Uterus (tissue), 4 donors: ENCODE data around the gene MICOS13. TPM values are rescaled to one million over a fixed set of nuclear protein-coding genes. Genes with fewer than 3 reads are reported as not detected.

Experiments used
- DNase-seq, 2 donors: peaks; one replicate each; pipeline ENCODE4 v3.0.0-alpha.2; 2019 to 2020
- H3K27ac ChIP-seq, 2 donors: fragments of 200-600 bp; sonication (generic); 1 replicate in 1 of 2; 2 replicates in 1 of 2; pipeline ENCODE4 v1.5.1; 2016 to 2018
- H3K27me3 ChIP-seq, 2 donors: fragments of 200-600 bp; sonication (generic); one replicate each; pipeline ENCODE4 v1.5.1; 2018 to 2019; ENCODE audit warnings: control low read depth in 1 of 2
- H3K36me3 ChIP-seq, 2 donors: fragments of 200-600 bp; sonication (generic); one replicate each; pipeline ENCODE4 v1.5.1; 2019; ENCODE audit warnings: control low read depth in 1 of 2
- H3K4me1 ChIP-seq, 2 donors: fragments of 200-600 bp; sonication (generic); one replicate each; pipeline ENCODE4 v1.5.1; 2018 to 2019; ENCODE audit warnings: control low read depth in 1 of 2
- H3K4me3 ChIP-seq, 2 donors: fragments of 200-600 bp; sonication (generic); 1 replicate in 1 of 2; 2 replicates in 1 of 2; pipeline ENCODE4 v1.5.1; 2018 to 2019; ENCODE audit warnings: mild to moderate bottlenecking in 1 of 2
- H3K9me3 ChIP-seq, 2 donors: fragments of 200-600 bp; sonication (generic); one replicate each; pipeline ENCODE4 v1.5.1; 2019; ENCODE audit warnings: control low read depth in 1 of 2
- POLR2A ChIP-seq, 2 donors: fragments of 450-650 bp; IDR thresholded peaks; one replicate each; pipeline ENCODE4 v1.6.1; 2016; ENCODE audit warnings: antibody characterized with exemption in 2 of 2, mild to moderate bottlenecking in 1 of 2, moderate library complexity in 1 of 2
- intact Hi-C: fragments of 100-400 bp; cut with DNase I; formaldehyde crosslinking; loops from one replicate; pipeline ENCODE4 v1.15.1; 2023; ENCODE audit warnings: low total_unique reads
- total RNA-seq, 4 donors: library from RNA; depleted of rRNA in 3 of 4; stranded (reverse); fragments of >200 nt in 3 of 4; gene quantifications; one replicate each; pipeline versions ENCODE4 v1.1.0 to v1.2.4, GENCODE V29; 2014 to 2023
- TF ChIP-seq, protein P1 (sequence below), 4 experiments: fragments of 200-600 bp in 2 of 4; fragments of 450-650 bp in 2 of 4; sonication (generic) in 2 of 4; IDR thresholded peaks; one replicate each; pipeline ENCODE4 v1.5.1; 2016 to 2019; ENCODE audit warnings: antibody characterized with exemption in 4 of 4, mild to moderate bottlenecking in 2 of 4, moderate library complexity in 1 of 4
- donor health status: DM: yes; HTN: yes; CAD: no.

The MICOS13 gene
- total RNA-seq, 4 donors from 2014 or later = 2.8 to 36.7 (median 21.1) TPM

- no peak for DNase-seq
- H3K4me1 ChIP-seq = no peaks in the 10 kb centered on the region
- H3K36me3 ChIP-seq = no peaks in the 10 kb centered on the region
- H3K27ac ChIP-seq = no peak overlapping the region
- intact Hi-C loops = no loop called here
- H3K4me3 ChIP-seq = no peak overlapping the region
- no peaks in the 10 kb centered on the region for H3K27me3 ChIP-seq
- no peak for TF ChIP-seq POLR2A (IDR thresholded peaks at IDR 0.05)
- TF ChIP-seq, protein P1, sequence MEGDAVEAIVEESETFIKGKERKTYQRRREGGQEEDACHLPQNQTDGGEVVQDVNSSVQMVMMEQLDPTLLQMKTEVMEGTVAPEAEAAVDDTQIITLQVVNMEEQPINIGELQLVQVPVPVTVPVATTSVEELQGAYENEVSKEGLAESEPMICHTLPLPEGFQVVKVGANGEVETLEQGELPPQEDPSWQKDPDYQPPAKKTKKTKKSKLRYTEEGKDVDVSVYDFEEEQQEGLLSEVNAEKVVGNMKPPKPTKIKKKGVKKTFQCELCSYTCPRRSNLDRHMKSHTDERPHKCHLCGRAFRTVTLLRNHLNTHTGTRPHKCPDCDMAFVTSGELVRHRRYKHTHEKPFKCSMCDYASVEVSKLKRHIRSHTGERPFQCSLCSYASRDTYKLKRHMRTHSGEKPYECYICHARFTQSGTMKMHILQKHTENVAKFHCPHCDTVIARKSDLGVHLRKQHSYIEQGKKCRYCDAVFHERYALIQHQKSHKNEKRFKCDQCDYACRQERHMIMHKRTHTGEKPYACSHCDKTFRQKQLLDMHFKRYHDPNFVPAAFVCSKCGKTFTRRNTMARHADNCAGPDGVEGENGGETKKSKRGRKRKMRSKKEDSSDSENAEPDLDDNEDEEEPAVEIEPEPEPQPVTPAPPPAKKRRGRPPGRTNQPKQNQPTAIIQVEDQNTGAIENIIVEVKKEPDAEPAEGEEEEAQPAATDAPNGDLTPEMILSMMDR (IDR thresholded peaks at IDR 0.05) = no peak
- no peaks in the 10 kb centered on the region for H3K9me3 ChIP-seq
Measured at GRCh38 chr19:5646703-5647102, 33.6 kb downstream of the MICOS13 start.

DNA sequence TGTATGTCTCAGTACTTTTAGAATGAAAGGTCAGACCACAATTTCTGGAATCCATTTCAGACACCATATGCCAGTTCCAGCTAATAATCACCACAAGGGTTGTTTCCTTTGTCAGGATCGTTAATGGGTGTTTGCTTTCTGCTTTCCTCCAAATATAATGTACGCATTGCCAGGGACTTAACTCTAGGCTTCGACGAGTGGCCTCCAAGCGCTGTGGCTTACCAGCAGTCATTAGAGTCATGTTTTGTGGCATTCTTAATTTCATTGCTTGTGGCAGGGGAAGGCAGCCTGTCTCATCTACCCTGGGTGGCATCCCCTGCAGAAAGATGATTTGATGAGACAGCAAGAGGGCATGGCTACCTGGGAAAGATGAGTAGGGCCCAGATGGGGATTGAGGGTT, 34.9 kb downstream of the MICOS13 start:
- no peaks in the 10 kb centered on the region for H3K36me3 ChIP-seq
- no peaks in the 10 kb centered on the region for H3K27me3 ChIP-seq
- no peaks in the 10 kb centered on the region for H3K4me1 ChIP-seq
- TF ChIP-seq POLR2A (IDR thresholded peaks at IDR 0.05) = no peak
- TF ChIP-seq, protein P1 (IDR thresholded peaks at IDR 0.05) = no peak
- H3K4me3 ChIP-seq = no peak overlapping the region
- H3K27ac ChIP-seq = no peak overlapping the region
- H3K9me3 ChIP-seq = no peaks in the 10 kb centered on the region
- intact Hi-C loops = no loop called here
- no peak for DNase-seq

GRCh38 chr19:5644037-5644436, 36.3 kb downstream of the MICOS13 start:
- intact Hi-C loops = no loop called here
- Histone ChIP-seq H3K27ac (no peak overlapping the region), H3K36me3 (no peaks in the 10 kb centered on the region), H3K4me1 (no peaks in the 10 kb centered on the region), H3K4me3 (no peak overlapping the region), H3K27me3 (no peaks in the 10 kb centered on the region), H3K9me3 (no peaks in the 10 kb centered on the region)
- TF ChIP-seq, protein P1 (IDR thresholded peaks at IDR 0.05) = no peak
- TF ChIP-seq POLR2A (IDR thresholded peaks at IDR 0.05) = no peak
- no peak for DNase-seq

GRCh38 chr19:5643060-5643459, 37.3 kb downstream of the MICOS13 start:
- no peak overlapping the region for H3K4me3 ChIP-seq
- no peak overlapping the region for H3K27ac ChIP-seq
- intact Hi-C loops = no loop called here
- H3K4me1 ChIP-seq = no peaks in the 10 kb centered on the region
- TF ChIP-seq, protein P1 (IDR thresholded peaks at IDR 0.05) = no peak
- TF ChIP-seq POLR2A (IDR thresholded peaks at IDR 0.05) = no peak
- H3K9me3 ChIP-seq = no peaks in the 10 kb centered on the region
- DNase-seq = no peak
- H3K36me3 ChIP-seq = no peaks in the 10 kb centered on the region
- no peaks in the 10 kb centered on the region for H3K27me3 ChIP-seq

- intact Hi-C loops = no loop called here
- Histone ChIP-seq H3K27ac (no peak overlapping the region), H3K4me3 (no peak overlapping the region), H3K4me1 (no peaks in the 10 kb centered on the region), H3K27me3 (no peaks in the 10 kb centered on the region), H3K9me3 (no peaks in the 10 kb centered on the region), H3K36me3 (no peaks in the 10 kb centered on the region)
- no peak for DNase-seq
- no peak for TF ChIP-seq POLR2A (IDR thresholded peaks at IDR 0.05)
- TF ChIP-seq, protein P1 (IDR thresholded peaks at IDR 0.05) = no peak
Measured at GRCh38 chr19:5642204-5642603, 38.1 kb downstream of the MICOS13 start.
